ENCODE measurements around the gene SYT3. TPM values are rescaled to one million over a fixed set of nuclear protein-coding genes. Genes with fewer than 3 reads are reported as not detected.

Gene SYT3
- total RNA-seq, 1 experiment from 2014 or later, result 14.6 TPM

GRCh38 chr19:50602935-50603334 is 36.7 kb downstream of the SYT3 start:
- no peak for TF ChIP-seq HMGXB4 (CRISPR knock-in tag; IDR thresholded peaks at IDR 0.05)
- TF ChIP-seq ARID4B (CRISPR knock-in tag; IDR thresholded peaks at IDR 0.05; ENCODE audit: borderline replicate concordance), result no peak
- TF ChIP-seq ZNF121 (CRISPR knock-in tag; IDR thresholded peaks at IDR 0.05), result no peak
- no peak for TF ChIP-seq FOXK1 (CRISPR knock-in tag; IDR thresholded peaks at IDR 0.05)
- TF ChIP-seq MYBL2 (CRISPR knock-in tag; IDR thresholded peaks at IDR 0.05), result no peak
- no peak for TF ChIP-seq FOXJ3 (CRISPR knock-in tag; IDR thresholded peaks at IDR 0.05; ENCODE audit: borderline replicate concordance)
- no peak for TF ChIP-seq CDX4 (CRISPR knock-in tag; IDR thresholded peaks at IDR 0.05; ENCODE audit: borderline replicate concordance)
- no peak for TF ChIP-seq NR3C1 (CRISPR knock-in tag; conservative IDR thresholded peaks at IDR 0.05; ENCODE audit: low read depth)
- TF ChIP-seq AFF4 (CRISPR knock-in tag; IDR thresholded peaks at IDR 0.05; ENCODE audit: borderline replicate concordance), result no peak
- TF ChIP-seq ZNF425 (CRISPR knock-in tag; conservative IDR thresholded peaks at IDR 0.05), result no peak
- TF ChIP-seq USF1 (CRISPR knock-in tag; IDR thresholded peaks at IDR 0.05), result no peak
- no peak for TF ChIP-seq PRDM15 (CRISPR knock-in tag; IDR thresholded peaks at IDR 0.05)
- Mint-ChIP-seq H3K4me1 (peaks cover 7% of the 10 kb centered on the region; the same call in 1 of the 2 replicates), H3K4me3 (no peak overlapping the region), H3K27ac (no peak overlapping the region), H3K27me3 (ENCODE audit: low read depth) (peaks cover 80% of the 10 kb centered on the region), H3K9me3 (peaks cover 26% of the 10 kb centered on the region), H3K36me3 (peaks cover 22% of the 10 kb centered on the region)
- ChIA-PET POLR2A (no interaction called here), CTCF (interaction anchor here (0.9 kb wide), 1 partner anchor 65 kb away, joined by 3 read pairs; no protein-coding TSS in a partner anchor)
- DNase-seq (ENCODE audit: low spot score) (no peak), ATAC-seq (no peak)
